Measurements from ENCODE around the gene MIPEP.

MIPEP gene

DNA sequence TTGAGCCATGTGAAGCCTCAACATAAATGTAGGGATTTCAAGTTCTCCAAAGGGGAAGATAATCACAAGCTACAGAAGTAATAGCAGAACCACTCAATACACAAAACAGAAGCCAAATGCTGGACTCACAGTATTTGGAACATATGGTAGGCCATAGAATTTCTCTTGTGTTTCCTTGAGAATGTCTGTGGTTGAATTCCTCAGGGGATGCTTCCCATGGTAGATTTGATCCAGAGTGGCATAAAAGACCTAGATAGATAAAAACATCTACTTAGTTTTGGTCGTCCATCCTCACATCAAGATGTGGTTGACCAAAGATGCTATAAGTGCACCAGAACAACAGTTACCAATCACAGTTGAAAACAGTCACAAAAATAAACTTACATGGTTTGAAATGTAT lies 83.4 kb downstream of the MIPEP start:
- DNase-seq, result no peak

DNA sequence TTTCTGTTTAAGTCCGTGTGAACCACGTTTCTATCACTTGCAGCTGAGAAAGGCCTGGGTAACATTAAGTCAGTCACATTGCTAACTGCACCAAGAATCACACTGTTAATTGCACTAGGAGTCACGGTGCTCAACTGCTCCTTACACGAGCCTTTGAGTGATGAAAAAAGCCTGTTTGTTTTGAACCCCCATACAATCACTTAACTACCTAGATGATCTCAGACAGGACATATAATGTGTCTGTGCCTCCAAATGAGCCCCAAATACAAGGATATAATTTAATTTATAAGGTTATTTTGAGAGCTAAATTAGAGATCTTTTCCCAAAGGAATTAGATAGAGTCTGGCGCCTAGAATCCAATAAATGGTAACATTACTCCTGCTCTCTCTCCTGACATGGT lies 84.1 kb downstream of the MIPEP start:
- no peak for DNase-seq

- no peak for DNase-seq
Observed at GRCh38 chr13:23804166-23804565, 85.0 kb downstream of the MIPEP start.

- no peak for DNase-seq
Observed at GRCh38 chr13:23801141-23801540, 88.1 kb downstream of the MIPEP start.

GRCh38 chr13:23799945-23800344 lies 89.3 kb downstream of the MIPEP start:
- no peak for DNase-seq

- no peak for DNase-seq
Observed at GRCh38 chr13:23797276-23797903, 91.8 kb downstream of the MIPEP start.

- DNase-seq, result no peak
Observed at GRCh38 chr13:23796551-23796950, 92.6 kb downstream of the MIPEP start.

DNA sequence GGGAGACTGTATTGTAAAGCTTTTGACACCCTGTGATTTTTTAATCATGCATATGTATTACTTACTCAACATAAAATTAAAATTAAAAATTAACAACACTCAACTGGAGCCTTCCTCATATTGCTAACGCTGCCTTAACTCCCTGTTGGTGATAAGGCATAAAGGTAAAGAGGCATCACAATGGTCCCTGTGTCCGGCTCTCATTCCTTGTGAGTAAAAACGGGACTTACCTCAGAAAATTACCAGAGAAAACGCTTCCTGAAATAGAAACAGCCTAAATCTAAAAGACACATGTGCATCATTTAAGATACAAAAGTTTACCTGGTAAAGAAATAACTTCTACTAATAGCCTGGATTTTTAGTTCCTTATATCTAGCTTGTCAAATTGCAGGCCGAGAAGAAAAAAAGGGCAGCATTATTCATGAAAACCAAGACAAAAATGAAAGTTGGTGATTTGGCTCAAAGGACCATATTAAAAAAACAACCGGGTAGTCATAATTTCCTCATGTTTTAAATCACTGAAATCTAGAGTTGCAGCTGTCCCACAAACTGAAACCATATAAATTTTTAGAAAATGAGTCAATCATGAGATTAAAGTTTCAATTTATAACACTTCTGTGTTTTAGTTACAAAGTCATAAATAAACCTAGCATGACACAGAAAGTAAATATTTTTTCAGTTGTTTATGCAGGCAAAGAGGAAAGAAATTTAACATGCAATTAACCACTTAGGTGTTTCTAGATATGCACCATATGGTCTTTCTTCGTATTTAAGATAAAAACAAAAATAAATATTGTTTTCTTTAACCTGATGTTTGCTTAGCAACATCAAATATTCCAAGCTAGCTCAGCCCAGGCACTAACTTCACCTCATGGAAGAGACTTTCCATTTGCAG lies 94.7 kb downstream of the MIPEP start:
- no peak for DNase-seq

DNA sequence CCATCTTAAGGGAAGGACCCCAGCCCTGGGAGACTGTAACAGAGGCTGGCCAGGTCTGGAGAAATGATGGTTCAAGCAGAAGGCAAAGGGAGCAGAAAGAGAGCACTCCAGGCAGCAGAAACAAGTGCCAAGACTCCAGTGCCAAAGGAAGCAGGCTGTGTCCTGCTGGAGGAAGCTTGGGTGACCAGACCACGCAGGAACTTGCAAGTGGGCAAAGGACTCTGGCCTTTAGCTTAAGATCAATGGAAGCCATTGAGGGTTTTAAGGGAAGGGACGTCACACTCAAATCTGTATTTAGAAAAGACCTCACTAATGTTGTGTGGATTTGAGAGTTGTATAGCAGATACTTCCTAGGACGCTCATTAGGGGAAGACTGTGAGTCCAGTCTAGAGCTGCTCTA lies 95.5 kb downstream of the MIPEP start:
- DNase-seq, result no peak

DNA sequence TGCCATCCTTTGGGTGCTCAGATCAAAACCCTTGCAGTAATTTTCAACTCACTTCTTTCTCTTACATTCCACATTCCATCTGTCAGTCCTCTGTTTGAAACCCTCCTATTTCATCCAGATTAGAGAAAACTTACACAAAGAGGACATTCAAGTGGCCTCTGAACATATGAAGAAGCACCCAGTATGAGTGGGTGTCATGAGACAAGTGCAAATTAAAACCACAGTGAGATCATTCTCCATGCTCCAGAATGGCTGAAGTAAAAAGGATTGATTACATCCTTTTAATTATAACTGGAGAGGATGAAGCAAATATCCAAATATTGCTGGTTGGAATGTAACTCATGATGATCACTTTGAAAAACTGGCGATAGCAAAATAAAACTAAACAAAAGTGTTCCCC lies 96.5 kb downstream of the MIPEP start:
- DNase-seq, result no peak

DNA sequence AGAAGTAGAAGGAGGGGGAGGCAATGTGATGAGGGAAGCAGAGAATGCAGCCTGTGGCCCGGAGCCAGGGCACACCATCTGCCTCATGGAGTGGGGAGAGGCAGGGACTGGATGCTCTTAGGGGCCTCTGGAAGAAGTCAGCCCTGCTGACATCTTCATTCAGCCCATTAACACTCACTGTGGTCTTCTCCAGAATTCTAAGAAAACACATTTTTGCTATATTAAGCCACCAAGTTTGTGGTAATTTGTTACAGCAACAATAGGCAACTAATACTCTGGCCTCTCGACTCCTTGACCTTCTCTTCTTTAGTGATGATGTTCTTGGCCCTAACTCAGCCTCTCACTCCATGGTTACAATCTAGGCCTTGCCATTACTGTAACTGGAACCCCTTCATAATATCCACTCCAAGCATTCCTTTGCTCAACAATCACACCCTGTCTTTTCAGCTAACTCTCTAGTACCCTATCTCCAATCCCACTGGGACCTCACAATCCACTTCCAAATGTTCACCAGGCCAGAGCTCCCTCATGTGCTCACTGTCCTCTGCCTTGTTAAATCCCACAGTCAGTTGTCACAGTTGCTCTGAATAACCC lies 98.5 kb downstream of the MIPEP start:
- no peak for DNase-seq

GRCh38 chr13:23789576-23790346 lies 99.4 kb downstream of the MIPEP start:
- no peak for DNase-seq

- no peak for DNase-seq
Observed at GRCh38 chr13:23788459-23788858, 100.7 kb downstream of the MIPEP start.

DNA sequence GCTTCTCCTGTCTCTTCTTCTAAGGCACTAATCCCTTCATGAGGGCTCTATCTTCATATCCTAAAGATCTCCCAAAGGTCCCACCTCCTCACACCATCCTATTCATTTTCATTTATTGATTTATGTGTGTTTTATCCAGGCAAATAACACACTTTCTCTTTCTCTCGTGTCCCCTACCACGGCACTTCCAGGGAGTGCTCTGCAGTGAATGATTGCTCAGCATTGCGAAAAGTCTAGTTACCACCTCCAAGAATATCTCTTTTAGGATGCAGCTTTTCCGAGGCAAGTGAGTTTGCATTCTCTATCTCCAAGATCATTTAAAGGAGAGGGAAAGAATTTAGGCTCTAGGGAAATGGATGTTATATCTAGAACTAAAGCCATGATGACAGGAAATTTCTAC lies 101.7 kb downstream of the MIPEP start:
- DNase-seq, result no peak

GRCh38 chr13:23786607-23787006 lies 102.6 kb downstream of the MIPEP start:
- no peak for DNase-seq

DNA sequence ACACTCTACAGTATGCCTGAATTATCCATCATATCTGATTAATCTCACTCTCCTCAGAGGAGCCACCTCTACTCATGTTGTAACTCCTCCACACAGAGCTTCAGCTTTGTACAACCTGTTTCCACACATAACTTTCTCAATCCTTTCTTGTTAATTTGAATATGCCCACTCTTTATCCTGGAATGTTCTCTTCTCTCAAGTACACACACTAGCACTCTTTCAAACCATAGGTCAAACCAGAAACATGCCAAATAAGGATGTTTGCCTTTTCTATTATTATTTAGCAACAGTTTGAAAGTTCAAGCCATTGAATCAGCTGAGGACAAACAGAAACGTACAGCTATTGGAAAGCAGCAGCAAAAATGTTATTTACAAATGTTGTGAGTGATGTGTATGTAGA lies 110.3 kb downstream of the MIPEP start:
- no peak for DNase-seq

GRCh38 chr13:23778002-23778652 lies 111.1 kb downstream of the MIPEP start:
- no peak for DNase-seq

DNA sequence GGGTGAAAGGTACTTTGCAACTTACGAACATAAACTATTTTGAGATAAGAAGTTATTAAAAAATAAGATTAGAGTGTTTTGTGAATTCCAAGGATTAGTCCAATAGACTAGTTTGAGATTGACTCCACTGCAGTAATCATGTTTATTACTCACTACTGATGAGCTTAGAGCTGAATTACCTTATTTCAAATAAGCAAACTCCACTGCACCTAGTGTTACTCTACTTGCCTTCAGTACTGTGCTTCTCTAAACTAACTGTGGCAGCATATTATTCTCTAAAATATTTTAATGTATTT lies 111.7 kb downstream of the MIPEP start:
- DNase-seq, result no peak

DNA sequence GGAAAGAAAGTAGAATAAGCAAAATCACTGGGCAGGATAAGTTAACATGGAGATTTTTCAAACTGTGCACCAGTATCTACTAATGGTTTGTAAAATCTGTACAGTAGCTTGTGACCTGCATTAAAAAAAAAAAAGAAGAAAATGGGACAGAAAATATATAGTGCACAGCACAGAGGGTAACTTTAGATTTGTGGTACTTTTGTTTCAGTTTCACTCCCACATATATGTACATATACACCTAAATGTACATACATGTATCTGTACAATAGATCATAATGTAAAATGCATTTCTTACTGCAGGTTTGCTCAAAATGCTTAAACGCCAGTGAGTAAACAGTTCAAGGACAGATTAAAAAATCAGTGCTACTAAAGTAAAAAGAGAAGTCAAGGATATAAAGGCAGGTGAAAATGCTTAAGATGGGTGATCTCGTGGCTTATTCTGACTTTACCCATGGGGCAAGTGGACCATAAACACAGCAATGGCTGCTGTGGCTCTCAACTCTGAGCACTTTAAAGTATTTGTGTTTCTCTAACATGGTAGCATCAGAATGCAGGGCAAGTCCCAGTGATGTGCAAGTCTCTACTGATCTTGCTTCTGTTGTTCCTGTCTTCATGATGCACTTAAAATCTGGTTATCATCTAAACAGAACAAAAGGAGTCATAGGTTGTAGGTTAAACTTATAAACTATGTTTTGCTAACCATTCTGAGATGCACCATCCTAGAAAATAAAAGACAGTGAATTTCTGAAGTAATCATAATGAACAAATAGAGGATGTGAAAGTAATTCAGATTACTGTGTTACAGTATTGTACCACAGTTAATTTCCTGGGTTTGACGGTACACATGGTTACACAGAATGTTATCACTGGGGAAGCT lies 112.3 kb downstream of the MIPEP start:
- no peak for DNase-seq

DNA sequence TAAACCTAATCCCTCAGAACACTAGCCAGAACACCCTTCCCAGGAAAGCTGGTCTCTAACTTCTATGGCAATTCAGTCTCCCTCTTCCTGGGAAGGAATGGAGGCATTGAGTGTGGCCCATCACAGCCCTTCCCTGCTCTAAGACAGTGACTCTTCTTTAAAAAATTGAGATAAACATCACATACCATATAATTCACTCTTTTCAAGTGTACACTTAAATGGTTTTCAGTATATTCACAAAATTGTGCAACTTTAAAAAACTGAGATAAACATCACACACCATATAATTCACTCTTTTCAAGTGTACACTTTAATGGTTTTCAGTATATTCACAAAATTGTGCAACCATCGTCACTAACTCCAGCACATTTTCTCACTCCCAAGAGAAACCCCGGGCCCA lies 116.5 kb downstream of the MIPEP start:
- DNase-seq, result no peak

DNA sequence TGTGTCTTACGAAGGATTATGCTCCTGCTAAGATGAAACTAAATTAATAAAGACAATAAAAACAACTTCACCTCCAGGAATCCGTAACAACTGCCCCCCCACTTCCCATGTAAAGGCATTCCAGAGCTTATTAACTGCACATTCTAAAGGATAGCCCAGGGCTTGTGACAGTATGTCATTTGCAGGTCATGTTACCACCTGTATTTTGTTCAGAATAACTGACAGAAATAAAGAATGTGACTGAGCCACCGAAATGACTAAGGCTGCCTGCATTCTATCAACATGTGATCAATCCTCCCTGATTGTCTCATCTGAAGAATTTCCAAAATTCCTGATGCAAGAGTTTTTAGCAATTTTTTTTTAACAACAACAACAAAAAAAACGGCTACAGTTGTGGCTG lies 117.2 kb downstream of the MIPEP start:
- DNase-seq, result no peak

DNA sequence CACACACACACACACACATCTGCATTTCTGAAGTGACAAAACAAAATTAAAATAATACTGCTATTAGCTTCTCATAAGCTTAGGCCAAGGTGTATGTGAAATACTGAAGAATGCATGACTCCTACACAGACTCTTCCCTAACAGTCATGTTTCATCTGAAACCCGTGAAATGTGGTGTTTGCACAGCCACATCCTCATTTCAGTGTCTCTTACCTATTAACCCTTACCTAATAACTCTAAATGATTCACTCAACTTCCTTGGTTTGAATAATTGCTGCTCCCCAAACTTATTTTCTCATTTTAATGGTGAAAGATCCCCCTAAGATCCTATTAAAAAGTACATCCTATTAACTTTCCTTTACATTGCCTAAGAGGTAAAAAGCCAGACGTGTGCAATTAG lies 117.6 kb downstream of the MIPEP start:
- DNase-seq, result no peak
